Osteocyte (in vitro differentiated cells): ENCODE measurements around the gene MYH9. TPM values are rescaled to one million over a fixed set of nuclear protein-coding genes. Genes with fewer than 3 reads are reported as not detected.
"Not testable (repeated sequence)": the region's sequence is repeated elsewhere in the genome, so short reads cannot be mapped to it uniquely, and the experiment has no call there.

ENCODE experiments used
- DNase-seq: peaks from one replicate; pipeline ENCODE4 v3.0.0; 2021; ENCODE audit warnings: mixed read lengths; ENCODE audit not compliant: unreplicated experiment; ENCODE audit errors: extremely low spot score
- H3K27ac Mint-ChIP-seq: one replicate; pipeline ENCODE4 v1.8.0; 2021; ENCODE audit warnings: mild to moderate bottlenecking, mixed read lengths; ENCODE audit not compliant: unreplicated experiment
- H3K27me3 Mint-ChIP-seq: one replicate; pipeline ENCODE4 v1.8.0; 2021; ENCODE audit warnings: mixed read lengths; ENCODE audit not compliant: unreplicated experiment
- H3K36me3 Mint-ChIP-seq: one replicate; pipeline ENCODE4 v1.8.0; 2021; ENCODE audit warnings: mixed read lengths; ENCODE audit not compliant: unreplicated experiment
- H3K4me1 Mint-ChIP-seq: one replicate; pipeline ENCODE4 v1.8.0; 2021; ENCODE audit warnings: mixed read lengths; ENCODE audit not compliant: unreplicated experiment
- H3K4me3 Mint-ChIP-seq: one replicate; pipeline ENCODE4 v1.8.0; 2021; ENCODE audit warnings: mild to moderate bottlenecking, moderate library complexity, mixed read lengths; ENCODE audit not compliant: unreplicated experiment
- H3K9me3 Mint-ChIP-seq: one replicate; pipeline ENCODE4 v1.8.0; 2021; ENCODE audit warnings: mixed read lengths; ENCODE audit not compliant: unreplicated experiment
- total RNA-seq: library from RNA; stranded (reverse); gene quantifications from 2 replicates; pipeline ENCODE4 v1.2.1, GENCODE V29; 2021
- TF ChIP-seq, protein P1 (sequence below): fragments of 200-600 bp; sonication (generic); IDR thresholded peaks from 2 replicates; pipeline ENCODE4 v1.5.0; 2021; ENCODE audit warnings: antibody characterized with exemption, mild to moderate bottlenecking, moderate library complexity

MYH9 gene
- total RNA-seq, 1 donor from 2014 or later = 938 TPM

DNA sequence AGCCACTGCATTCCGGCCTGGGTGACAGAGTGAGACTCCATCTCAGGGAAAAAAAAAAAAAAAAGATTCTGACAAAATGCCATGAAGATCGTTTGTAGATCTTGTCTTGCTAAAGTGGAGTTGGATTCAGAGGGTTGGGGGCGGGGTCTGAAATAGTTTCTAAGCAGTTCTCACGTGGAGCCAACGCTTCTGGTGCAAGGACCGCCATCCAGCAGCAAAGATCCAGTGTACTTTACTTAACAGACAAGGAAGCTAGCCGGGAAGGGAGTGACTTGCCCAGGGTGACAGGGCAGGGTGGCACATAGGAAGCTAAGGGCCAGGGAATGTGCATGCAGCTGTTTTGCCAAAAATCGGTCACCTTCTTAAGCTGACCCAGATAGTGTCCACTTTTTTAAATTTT is 107.4 kb downstream of the MYH9 start:
- Mint-ChIP-seq H3K4me3 (no peak overlapping the region), H3K27ac (no peak overlapping the region), H3K36me3 (peaks cover 31% of the 10 kb centered on the region), H3K9me3 (no peaks in the 10 kb centered on the region), H3K4me1 (no peaks in the 10 kb centered on the region), H3K27me3 (no peaks in the 10 kb centered on the region)
- TF ChIP-seq, protein P1, sequence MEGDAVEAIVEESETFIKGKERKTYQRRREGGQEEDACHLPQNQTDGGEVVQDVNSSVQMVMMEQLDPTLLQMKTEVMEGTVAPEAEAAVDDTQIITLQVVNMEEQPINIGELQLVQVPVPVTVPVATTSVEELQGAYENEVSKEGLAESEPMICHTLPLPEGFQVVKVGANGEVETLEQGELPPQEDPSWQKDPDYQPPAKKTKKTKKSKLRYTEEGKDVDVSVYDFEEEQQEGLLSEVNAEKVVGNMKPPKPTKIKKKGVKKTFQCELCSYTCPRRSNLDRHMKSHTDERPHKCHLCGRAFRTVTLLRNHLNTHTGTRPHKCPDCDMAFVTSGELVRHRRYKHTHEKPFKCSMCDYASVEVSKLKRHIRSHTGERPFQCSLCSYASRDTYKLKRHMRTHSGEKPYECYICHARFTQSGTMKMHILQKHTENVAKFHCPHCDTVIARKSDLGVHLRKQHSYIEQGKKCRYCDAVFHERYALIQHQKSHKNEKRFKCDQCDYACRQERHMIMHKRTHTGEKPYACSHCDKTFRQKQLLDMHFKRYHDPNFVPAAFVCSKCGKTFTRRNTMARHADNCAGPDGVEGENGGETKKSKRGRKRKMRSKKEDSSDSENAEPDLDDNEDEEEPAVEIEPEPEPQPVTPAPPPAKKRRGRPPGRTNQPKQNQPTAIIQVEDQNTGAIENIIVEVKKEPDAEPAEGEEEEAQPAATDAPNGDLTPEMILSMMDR = no peak
- no peak for DNase-seq

DNA sequence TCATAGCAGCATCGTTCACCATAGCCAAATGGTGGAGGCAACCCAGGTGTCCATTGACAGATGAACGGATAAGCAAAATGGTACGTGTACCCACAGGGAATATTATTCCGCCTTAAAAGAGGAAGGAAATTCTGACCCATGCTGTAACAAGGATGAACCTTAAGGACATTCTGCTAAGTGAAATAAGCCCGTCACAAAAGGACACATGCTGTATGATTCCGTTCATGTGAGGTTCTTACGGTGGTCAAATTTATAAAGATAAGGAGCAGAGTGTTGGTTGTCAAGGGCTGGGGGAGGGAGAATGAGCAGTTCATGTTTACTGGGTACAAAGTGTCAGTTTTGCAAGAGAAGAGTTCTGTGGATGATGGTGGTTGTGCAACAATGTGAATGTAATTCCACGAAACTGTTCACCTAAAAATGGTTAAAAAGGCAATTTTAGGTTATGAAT is 108.5 kb downstream of the MYH9 start:
- H3K36me3 Mint-ChIP-seq = peaks cover 28% of the 10 kb centered on the region

DNA sequence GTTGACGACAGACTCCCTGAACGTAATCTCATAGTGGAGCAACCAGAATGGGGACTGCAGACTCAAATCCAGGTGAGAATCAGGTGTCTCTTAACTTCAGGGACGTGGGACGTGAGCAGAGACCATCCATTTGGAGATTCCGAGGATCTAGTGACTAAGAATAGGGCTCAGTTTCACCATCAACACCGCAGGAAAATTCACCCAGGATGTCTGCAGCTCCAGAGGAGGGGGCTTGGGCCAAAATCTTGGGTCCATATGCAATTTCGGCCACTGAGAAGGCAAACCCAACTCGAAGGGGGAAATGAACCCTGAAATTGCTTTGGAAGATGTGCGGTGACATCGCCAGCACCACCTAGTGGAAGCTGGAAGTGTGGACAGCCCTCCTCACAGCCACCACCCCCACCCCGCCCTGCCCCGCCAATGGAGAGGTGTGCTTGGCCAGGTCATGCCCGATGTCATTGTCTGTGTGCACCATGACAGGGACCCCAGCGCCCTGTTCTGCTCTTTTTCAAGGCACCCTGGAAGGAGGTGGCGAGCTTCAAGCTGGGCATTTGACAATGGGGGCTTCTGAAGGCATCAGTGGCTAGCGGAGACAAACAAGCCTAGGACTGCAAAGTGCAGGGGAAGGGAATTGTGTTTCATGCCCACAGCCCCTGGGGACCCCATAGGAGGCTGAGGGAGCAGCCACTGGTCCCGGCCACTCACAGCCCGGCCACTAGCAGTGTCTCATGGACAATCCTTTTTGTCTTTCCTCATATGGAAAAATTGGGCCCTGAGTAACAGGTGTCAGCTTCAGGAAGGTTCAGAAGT is 110.1 kb downstream of the MYH9 start:
- Mint-ChIP-seq H3K4me1 (no peaks in the 10 kb centered on the region), H3K27ac (no peak overlapping the region), H3K36me3 (peaks cover 23% of the 10 kb centered on the region), H3K27me3 (no peaks in the 10 kb centered on the region), H3K4me3 (no peak overlapping the region), H3K9me3 (no peaks in the 10 kb centered on the region)
- TF ChIP-seq, protein P1 = peak; percentile 83
- DNase-seq = no peak

More for the DNA sequence above, 108.5 kb downstream of the MYH9 start:
- no peak overlapping the region for H3K27ac Mint-ChIP-seq
- DNase-seq = no peak
- H3K4me1 Mint-ChIP-seq = no peaks in the 10 kb centered on the region
- no peak overlapping the region for H3K4me3 Mint-ChIP-seq
- no peaks in the 10 kb centered on the region for H3K9me3 Mint-ChIP-seq
- TF ChIP-seq, protein P1 = no peak
- no peaks in the 10 kb centered on the region for H3K27me3 Mint-ChIP-seq

DNA sequence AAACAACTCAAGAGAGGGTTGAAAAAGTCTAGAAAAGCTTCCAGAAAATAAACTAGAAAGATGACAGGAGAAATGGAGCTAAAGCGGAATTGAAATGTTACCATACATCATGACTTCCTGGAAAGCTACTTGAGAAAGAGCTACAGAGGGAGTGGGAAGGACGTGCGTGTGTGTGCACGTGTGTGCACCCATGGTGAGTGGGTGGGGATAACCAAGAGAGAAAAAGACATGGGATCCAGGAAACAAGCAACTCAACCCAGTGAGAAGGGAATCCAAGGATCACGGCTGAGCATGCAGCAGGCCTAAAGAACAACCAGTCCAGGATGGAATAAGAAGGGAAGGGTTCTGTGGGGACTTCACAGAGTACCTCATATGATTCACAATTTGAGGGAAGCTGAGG is 113.2 kb downstream of the MYH9 start:
- Mint-ChIP-seq H3K36me3 (peaks cover 9% of the 10 kb centered on the region), H3K4me3 (no peak overlapping the region), H3K27ac (no peak overlapping the region), H3K27me3 (no peaks in the 10 kb centered on the region), H3K9me3 (no peaks in the 10 kb centered on the region), H3K4me1 (no peaks in the 10 kb centered on the region)
- no peak for DNase-seq
- TF ChIP-seq, protein P1 = no peak

DNA sequence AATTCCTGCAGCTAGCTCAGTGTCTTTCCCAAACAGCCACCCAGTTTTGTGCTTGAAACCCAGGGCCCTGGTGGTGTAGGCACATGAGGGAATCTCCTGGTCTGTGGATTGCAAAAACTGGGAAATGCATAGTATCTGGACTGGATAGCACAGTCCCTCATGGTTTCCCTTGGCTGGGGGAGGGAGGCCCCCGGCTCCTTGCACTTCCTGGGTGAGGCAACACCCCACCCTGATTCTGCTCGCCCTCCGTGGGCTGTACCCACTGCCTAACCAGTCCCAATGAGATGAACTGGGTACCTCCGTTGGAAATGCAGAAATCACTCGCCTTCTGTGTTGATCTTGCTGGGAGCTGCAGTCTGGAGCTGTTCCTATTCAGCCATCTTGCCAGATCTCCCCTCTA is 115.8 kb downstream of the MYH9 start:
- not testable (repeated sequence) for DNase-seq, H3K4me1 Mint-ChIP-seq

DNA sequence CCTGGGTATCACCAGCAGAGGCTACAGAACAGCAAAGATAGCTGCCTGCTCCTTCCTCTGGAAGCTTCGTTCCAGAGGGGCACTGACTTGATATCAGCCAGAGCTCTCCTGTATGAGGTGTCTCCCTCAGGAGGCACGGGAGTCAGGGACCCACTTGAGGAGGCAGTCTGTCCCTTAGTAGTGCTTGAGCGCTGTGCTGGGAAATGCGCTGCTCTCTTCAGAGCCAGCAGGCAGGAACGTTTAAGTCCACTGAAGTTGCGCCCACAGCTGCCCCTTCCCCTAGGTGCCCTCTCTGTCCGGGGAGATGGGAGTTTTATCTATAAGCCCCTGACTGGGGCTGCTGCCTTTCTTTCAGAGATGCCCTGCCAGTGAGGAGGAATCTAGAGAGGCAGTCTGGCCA is 116.5 kb downstream of the MYH9 start:
- not testable (repeated sequence) for H3K27ac Mint-ChIP-seq

More for the DNA sequence above, 115.8 kb downstream of the MYH9 start:
- not testable (repeated sequence) for H3K27me3 Mint-ChIP-seq, H3K36me3 Mint-ChIP-seq, H3K27ac Mint-ChIP-seq, H3K4me3 Mint-ChIP-seq, H3K9me3 Mint-ChIP-seq

More for the DNA sequence above, 116.5 kb downstream of the MYH9 start:
- not testable (repeated sequence) for H3K4me1 Mint-ChIP-seq, DNase-seq, H3K4me3 Mint-ChIP-seq, H3K27me3 Mint-ChIP-seq, H3K9me3 Mint-ChIP-seq, H3K36me3 Mint-ChIP-seq
